Endothelial cell of umbilical vein (primary cell): ENCODE data around the gene ACTL7B. TPM values are rescaled to one million over a fixed set of nuclear protein-coding genes. Genes with fewer than 3 reads are reported as not detected.

Source experiments
- BruUV-seq: library from RNA; stranded (reverse); fragments of 400-500 nt; replicated peaks from 2 replicates; lab custom pipeline; 2021; lab: Mats Ljungman, UMichigan
- CTCF ChIA-PET: fragments of 300-600, 350-600 bp; sonication (Branson Sonifier 250); formaldehyde crosslinking; loops from one replicate; lab custom pipeline; 2021; ENCODE audit warnings: antibody characterized with exemption, inconsistent platforms; lab: Charles Lee
- POLR2A ChIA-PET: fragments of 300-600, 350-600 bp; sonication (Branson Sonifier 250); formaldehyde crosslinking; loops from one replicate; lab custom pipeline; 2021; ENCODE audit warnings: antibody characterized with exemption, inconsistent platforms; lab: Charles Lee
- DNase-seq: peaks from one replicate; pipeline ENCODE4 v3.0.0-alpha.2; 2011; ENCODE audit warnings: low read depth, low spot score
- FAIRE-seq: peaks from 2 replicates; lab custom pipeline; 2011; peaks lifted over from hg19 to GRCh38; lab: Jason Lieb, UNC
- H2AFZ ChIP-seq: 2 replicates; pipeline ENCODE4 v1.6.0; 2012; ENCODE audit warnings: low read depth, low read length, control low read depth, inconsistent platforms
- H3K27ac ChIP-seq: 2 replicates; pipeline ENCODE4 v1.5.1; 2011; ENCODE audit warnings: low read depth, mild to moderate bottlenecking, control low read depth, low read length, moderate library complexity; ENCODE audit not compliant: insufficient read depth
- H3K27me3 ChIP-seq, 2 experiments: 2 replicates each; pipeline versions ENCODE4 v1.6.0 to v1.6.1; 2011; ENCODE audit warnings: low read length in 2 of 2, mixed read lengths in 1 of 2; ENCODE audit not compliant: control insufficient read depth in 2 of 2, insufficient read depth in 2 of 2
- H3K36me3 ChIP-seq, 2 experiments: 2 replicates in 1 of 2; 3 replicates in 1 of 2; pipeline ENCODE4 v1.5.1; 2011; ENCODE audit warnings: low read length in 2 of 2, mild to moderate bottlenecking in 1 of 2, moderate library complexity in 1 of 2; ENCODE audit not compliant: control insufficient read depth in 2 of 2, insufficient read depth in 2 of 2; ENCODE audit errors: extremely low read depth in 1 of 2
- H3K4me1 ChIP-seq: 3 replicates; pipeline ENCODE4 v1.5.1; 2011; ENCODE audit warnings: mild to moderate bottlenecking, low read length; ENCODE audit not compliant: control insufficient read depth, insufficient read depth; ENCODE audit errors: extremely low read depth
- H3K4me2 ChIP-seq: 2 replicates; pipeline ENCODE4 v1.6.1; 2011; ENCODE audit warnings: low read length, control low read depth, mixed read lengths; ENCODE audit not compliant: insufficient read depth
- H3K4me3 ChIP-seq, 3 experiments: fragments of 200-600 bp in 1 of 3; sonication (generic), shearing (Covaris generic) in 1 of 3; replicated peaks in 1 of 3; 2 replicates each; pipeline ENCODE4 v1.5.1; 2011 to 2016; ENCODE audit warnings: control low read depth in 3 of 3, low read length in 3 of 3, mild to moderate bottlenecking in 2 of 3, inconsistent platforms in 1 of 3, low read depth in 1 of 3, moderate library complexity in 1 of 3; ENCODE audit not compliant: insufficient read depth in 1 of 3
- H3K79me2 ChIP-seq: 2 replicates; pipeline ENCODE4 v1.6.0; 2012; ENCODE audit warnings: low read length, inconsistent platforms; ENCODE audit not compliant: control insufficient read depth, insufficient read depth
- H3K9ac ChIP-seq: replicated peaks from 2 replicates; pipeline ENCODE3; 2011; ENCODE audit warnings: low read length, control low read depth; ENCODE audit not compliant: insufficient read depth; ENCODE audit errors: extremely low read depth
- H3K9me1 ChIP-seq: replicated peaks from 3 replicates; pipeline ENCODE4 v1.6.0; 2011; ENCODE audit warnings: mild to moderate bottlenecking, low read length; ENCODE audit not compliant: control insufficient read depth, insufficient read depth; ENCODE audit errors: extremely low read depth
- H3K9me3 ChIP-seq: replicated peaks from 2 replicates; pipeline ENCODE4 v1.5.1; 2012; ENCODE audit warnings: low read length, inconsistent platforms; ENCODE audit not compliant: control insufficient read depth, insufficient read depth
- H4K20me1 ChIP-seq: replicated peaks from 2 replicates; pipeline ENCODE3; 2011; ENCODE audit warnings: mild to moderate bottlenecking, low read length; ENCODE audit not compliant: control insufficient read depth, insufficient read depth; ENCODE audit errors: extremely low read depth
- EZH2 ChIP-seq: IDR thresholded peaks from 2 replicates; pipeline ENCODE4 v1.6.1; 2012; ENCODE audit warnings: borderline replicate concordance, low read depth, mild to moderate bottlenecking, moderate library complexity, low read length, inconsistent platforms; ENCODE audit not compliant: severe bottlenecking
- FOS ChIP-seq: IDR thresholded peaks from 2 replicates; pipeline ENCODE4 v1.6.1; 2011; ENCODE audit warnings: mild to moderate bottlenecking, low read length, moderate library complexity, borderline replicate concordance; ENCODE audit not compliant: insufficient read depth
- GATA2 ChIP-seq: IDR thresholded peaks from 2 replicates; pipeline ENCODE4 v1.7.0; 2011; ENCODE audit warnings: low read depth, mild to moderate bottlenecking, moderate library complexity, mixed read lengths, low read length; ENCODE audit not compliant: insufficient read length, insufficient read depth
- JUN ChIP-seq: IDR thresholded peaks from 2 replicates; pipeline ENCODE4 v1.6.1; 2011; ENCODE audit warnings: borderline replicate concordance, low read depth; ENCODE audit not compliant: insufficient read length, insufficient read depth
- MYC ChIP-seq: IDR thresholded peaks from one replicate; pipeline ENCODE4 v1.6.1; 2011; ENCODE audit warnings: mild to moderate bottlenecking, low read depth, low read length
- POLR2A ChIP-seq: IDR thresholded peaks from 2 replicates; pipeline ENCODE4 v1.6.1; 2012; ENCODE audit warnings: low read depth, mild to moderate bottlenecking, control low read depth, low read length
- POLR2AphosphoS5 ChIP-seq: IDR thresholded peaks from 2 replicates; pipeline ENCODE4 v1.6.1; 2012; ENCODE audit warnings: low read depth, mild to moderate bottlenecking, control low read depth, low read length, moderate library complexity; ENCODE audit not compliant: insufficient read depth
- dilution Hi-C: fragments of 300-500 bp; cut with MboI; formaldehyde crosslinking; loops from one replicate; pipeline ENCODE4 v1.15.0; 2019; ENCODE audit warnings: low sequenced_read_pairs; ENCODE audit not compliant: extremely low pct_ligation_motif_present
- intact Hi-C: fragments of 100-400 bp; cut with micrococcal nuclease; formaldehyde crosslinking; loops from one replicate; pipeline ENCODE4 v1.10.0; 2022
- polyA plus RNA-seq, 4 experiments: library from polyadenylated mRNA; depleted of rRNA in 3 of 4; stranded (reverse) in 3 of 4; unstranded in 1 of 4; fragments of >200 nt; gene quantifications; 2 replicates each; pipeline versions ENCODE4 v1.2.1 to v1.2.3, GENCODE V29; 2011 to 2012; ENCODE audit warnings: missing spikeins in 1 of 4
- total RNA-seq: library from RNA; stranded (reverse); gene quantifications from 2 replicates; pipeline ENCODE4 v1.2.3, GENCODE V29; 2021
- TF ChIP-seq, protein P1 (sequence below): IDR thresholded peaks from 2 replicates; pipeline ENCODE4 v1.6.1; 2011; ENCODE audit not compliant: insufficient read depth, insufficient read length
- TF ChIP-seq, protein P2 (sequence below), 2 donors: IDR thresholded peaks; 1 replicate in 1 of 2; 2 replicates in 1 of 2; pipeline ENCODE4 v1.5.1; 2011; ENCODE audit warnings: low read length in 2 of 2, mild to moderate bottlenecking in 2 of 2, moderate library complexity in 2 of 2, control low read depth in 1 of 2, inconsistent platforms in 1 of 2, low read depth in 1 of 2; ENCODE audit not compliant: insufficient read depth in 1 of 2; ENCODE audit errors: extremely low read depth in 1 of 2

The ACTL7B gene
- total and polyA plus RNA-seq, 2 donors (not counting 3 experiments of a cell fraction or from before 2014, with no cell fraction given) = not detected

DNA sequence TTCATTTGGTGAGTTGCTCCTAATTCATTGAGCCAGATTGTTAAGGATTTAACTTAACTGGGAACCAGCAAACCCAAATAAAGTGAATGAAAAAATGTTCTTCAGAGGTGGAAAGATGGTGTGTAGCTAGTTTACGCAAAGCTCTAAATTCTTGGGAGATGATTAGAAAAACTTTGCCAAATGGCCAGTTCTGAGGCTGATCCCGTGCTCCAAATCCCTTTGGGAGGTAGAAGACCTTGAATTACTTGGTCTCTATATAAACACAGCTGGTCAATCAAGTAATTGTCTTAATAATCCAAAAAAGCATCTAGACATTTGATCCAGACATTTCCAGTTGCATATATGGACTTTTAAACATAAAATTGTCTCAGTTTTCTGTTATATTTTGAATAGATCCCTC lies 11.4 kb downstream of the ACTL7B start:
- Histone ChIP-seq H3K9ac (no peak overlapping the region), H3K79me2 (no peaks in the 10 kb centered on the region), H3K27me3 (no peaks in the 10 kb centered on the region), H3K9me1 (no peaks in the 10 kb centered on the region), H3K4me2 (no peak overlapping the region), H3K9me3 (no peaks in the 10 kb centered on the region), H3K27ac (no peak overlapping the region), H2AFZ (no peak overlapping the region), H3K36me3 (no peaks in the 10 kb centered on the region), H3K4me1 (peaks cover 14% of the 10 kb centered on the region), H3K4me3 (no peak overlapping the region), H4K20me1 (no peaks in the 10 kb centered on the region)
- intact Hi-C loops (no loop called here), dilution Hi-C loops (no loop called here)
- TF ChIP-seq, protein P1, sequence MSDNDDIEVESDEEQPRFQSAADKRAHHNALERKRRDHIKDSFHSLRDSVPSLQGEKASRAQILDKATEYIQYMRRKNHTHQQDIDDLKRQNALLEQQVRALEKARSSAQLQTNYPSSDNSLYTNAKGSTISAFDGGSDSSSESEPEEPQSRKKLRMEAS = no peak
- TF ChIP-seq, protein P2, sequence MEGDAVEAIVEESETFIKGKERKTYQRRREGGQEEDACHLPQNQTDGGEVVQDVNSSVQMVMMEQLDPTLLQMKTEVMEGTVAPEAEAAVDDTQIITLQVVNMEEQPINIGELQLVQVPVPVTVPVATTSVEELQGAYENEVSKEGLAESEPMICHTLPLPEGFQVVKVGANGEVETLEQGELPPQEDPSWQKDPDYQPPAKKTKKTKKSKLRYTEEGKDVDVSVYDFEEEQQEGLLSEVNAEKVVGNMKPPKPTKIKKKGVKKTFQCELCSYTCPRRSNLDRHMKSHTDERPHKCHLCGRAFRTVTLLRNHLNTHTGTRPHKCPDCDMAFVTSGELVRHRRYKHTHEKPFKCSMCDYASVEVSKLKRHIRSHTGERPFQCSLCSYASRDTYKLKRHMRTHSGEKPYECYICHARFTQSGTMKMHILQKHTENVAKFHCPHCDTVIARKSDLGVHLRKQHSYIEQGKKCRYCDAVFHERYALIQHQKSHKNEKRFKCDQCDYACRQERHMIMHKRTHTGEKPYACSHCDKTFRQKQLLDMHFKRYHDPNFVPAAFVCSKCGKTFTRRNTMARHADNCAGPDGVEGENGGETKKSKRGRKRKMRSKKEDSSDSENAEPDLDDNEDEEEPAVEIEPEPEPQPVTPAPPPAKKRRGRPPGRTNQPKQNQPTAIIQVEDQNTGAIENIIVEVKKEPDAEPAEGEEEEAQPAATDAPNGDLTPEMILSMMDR (IDR thresholded peaks at IDR 0.05; ENCODE audit: extremely low read depth in 1 of 2, insufficient read depth in 1 of 2, low read depth in 1 of 2, low read length in 2 of 2) = no peak
- TF ChIP-seq EZH2 = no peak
- no peak for TF ChIP-seq GATA2
- TF ChIP-seq POLR2AphosphoS5 = no peak
- no peak for TF ChIP-seq FOS
- no peak for TF ChIP-seq JUN
- TF ChIP-seq POLR2A = no peak
- no peak for TF ChIP-seq MYC
- DNase-seq = no peak
- ChIA-PET POLR2A (no interaction called here), CTCF (interaction anchor here (1.5 kb wide), 1 partner anchor 110 kb away, joined by 3 read pairs; no protein-coding TSS in a partner anchor)
- no peak for FAIRE-seq
- BruUV-seq = no TSS peak
